Measurements from ENCODE around the gene CLSTN2.

DNA sequence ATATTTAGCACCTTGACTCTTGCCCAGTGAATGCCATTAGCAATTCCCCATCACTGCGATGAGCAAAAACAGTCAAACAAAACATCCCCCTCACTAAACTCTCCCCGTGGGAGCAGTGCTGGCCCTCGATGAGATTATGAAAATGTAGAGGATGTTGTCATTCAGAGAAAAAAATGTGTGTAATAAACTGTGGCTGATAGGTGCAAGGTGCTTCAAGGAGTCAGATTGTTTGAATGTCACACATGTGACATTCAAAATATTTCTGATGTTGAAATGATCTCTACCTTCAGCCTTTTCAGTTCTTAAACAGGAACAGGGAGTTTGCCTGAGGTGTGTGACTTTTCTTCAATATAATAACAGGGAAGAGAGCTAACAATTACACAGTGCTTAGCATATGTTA lies 461.1 kb downstream of the CLSTN2 start:
- TF ChIP-seq, protein P1, sequence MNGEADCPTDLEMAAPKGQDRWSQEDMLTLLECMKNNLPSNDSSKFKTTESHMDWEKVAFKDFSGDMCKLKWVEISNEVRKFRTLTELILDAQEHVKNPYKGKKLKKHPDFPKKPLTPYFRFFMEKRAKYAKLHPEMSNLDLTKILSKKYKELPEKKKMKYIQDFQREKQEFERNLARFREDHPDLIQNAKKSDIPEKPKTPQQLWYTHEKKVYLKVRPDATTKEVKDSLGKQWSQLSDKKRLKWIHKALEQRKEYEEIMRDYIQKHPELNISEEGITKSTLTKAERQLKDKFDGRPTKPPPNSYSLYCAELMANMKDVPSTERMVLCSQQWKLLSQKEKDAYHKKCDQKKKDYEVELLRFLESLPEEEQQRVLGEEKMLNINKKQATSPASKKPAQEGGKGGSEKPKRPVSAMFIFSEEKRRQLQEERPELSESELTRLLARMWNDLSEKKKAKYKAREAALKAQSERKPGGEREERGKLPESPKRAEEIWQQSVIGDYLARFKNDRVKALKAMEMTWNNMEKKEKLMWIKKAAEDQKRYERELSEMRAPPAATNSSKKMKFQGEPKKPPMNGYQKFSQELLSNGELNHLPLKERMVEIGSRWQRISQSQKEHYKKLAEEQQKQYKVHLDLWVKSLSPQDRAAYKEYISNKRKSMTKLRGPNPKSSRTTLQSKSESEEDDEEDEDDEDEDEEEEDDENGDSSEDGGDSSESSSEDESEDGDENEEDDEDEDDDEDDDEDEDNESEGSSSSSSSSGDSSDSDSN (CRISPR knock-in tag; IDR thresholded peaks at IDR 0.05) = no peak
- TF ChIP-seq, protein P2, sequence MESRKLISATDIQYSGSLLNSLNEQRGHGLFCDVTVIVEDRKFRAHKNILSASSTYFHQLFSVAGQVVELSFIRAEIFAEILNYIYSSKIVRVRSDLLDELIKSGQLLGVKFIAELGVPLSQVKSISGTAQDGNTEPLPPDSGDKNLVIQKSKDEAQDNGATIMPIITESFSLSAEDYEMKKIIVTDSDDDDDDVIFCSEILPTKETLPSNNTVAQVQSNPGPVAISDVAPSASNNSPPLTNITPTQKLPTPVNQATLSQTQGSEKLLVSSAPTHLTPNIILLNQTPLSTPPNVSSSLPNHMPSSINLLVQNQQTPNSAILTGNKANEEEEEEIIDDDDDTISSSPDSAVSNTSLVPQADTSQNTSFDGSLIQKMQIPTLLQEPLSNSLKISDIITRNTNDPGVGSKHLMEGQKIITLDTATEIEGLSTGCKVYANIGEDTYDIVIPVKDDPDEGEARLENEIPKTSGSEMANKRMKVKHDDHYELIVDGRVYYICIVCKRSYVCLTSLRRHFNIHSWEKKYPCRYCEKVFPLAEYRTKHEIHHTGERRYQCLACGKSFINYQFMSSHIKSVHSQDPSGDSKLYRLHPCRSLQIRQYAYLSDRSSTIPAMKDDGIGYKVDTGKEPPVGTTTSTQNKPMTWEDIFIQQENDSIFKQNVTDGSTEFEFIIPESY (CRISPR knock-in tag; IDR thresholded peaks at IDR 0.05) = no peak
- TF ChIP-seq, protein P3, sequence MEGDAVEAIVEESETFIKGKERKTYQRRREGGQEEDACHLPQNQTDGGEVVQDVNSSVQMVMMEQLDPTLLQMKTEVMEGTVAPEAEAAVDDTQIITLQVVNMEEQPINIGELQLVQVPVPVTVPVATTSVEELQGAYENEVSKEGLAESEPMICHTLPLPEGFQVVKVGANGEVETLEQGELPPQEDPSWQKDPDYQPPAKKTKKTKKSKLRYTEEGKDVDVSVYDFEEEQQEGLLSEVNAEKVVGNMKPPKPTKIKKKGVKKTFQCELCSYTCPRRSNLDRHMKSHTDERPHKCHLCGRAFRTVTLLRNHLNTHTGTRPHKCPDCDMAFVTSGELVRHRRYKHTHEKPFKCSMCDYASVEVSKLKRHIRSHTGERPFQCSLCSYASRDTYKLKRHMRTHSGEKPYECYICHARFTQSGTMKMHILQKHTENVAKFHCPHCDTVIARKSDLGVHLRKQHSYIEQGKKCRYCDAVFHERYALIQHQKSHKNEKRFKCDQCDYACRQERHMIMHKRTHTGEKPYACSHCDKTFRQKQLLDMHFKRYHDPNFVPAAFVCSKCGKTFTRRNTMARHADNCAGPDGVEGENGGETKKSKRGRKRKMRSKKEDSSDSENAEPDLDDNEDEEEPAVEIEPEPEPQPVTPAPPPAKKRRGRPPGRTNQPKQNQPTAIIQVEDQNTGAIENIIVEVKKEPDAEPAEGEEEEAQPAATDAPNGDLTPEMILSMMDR (CRISPR knock-in tag; IDR thresholded peaks at IDR 0.05) = no peak
- TF ChIP-seq TOE1 (CRISPR knock-in tag; IDR thresholded peaks at IDR 0.05) (no peak), EZH2 (conservative IDR thresholded peaks at IDR 0.05; ENCODE audit: low read depth, low read length) (no peak), MAFF (IDR thresholded peaks at IDR 0.05; ENCODE audit: low read depth, low read length) (no peak), SYNCRIP (IDR thresholded peaks at IDR 0.05; ENCODE audit: insufficient read depth, low read depth, low read length) (no peak), ZNF121 (CRISPR knock-in tag; IDR thresholded peaks at IDR 0.05) (no peak), SMC3 (IDR thresholded peaks at IDR 0.05; ENCODE audit: low read length) (no peak), PLRG1 (conservative IDR thresholded peaks at IDR 0.05) (no peak), ZKSCAN1 (IDR thresholded peaks at IDR 0.05; ENCODE audit: low read length) (no peak), ELF4 (CRISPR knock-in tag; IDR thresholded peaks at IDR 0.05; ENCODE audit: borderline replicate concordance) (no peak), ARID2 (CRISPR knock-in tag; IDR thresholded peaks at IDR 0.05; ENCODE audit: borderline replicate concordance) (no peak)
